DOHH2 (cell line): ENCODE data around the gene PITPNC1.

Experiments used
- EZH2phosphoT487 ChIP-seq: fragments of 200-600 bp; sonication (generic); IDR thresholded peaks from 2 replicates; pipeline ENCODE4 v1.6.1; 2017; ENCODE audit warnings: borderline replicate concordance, mild to moderate bottlenecking, antibody characterized with exemption, low read length, moderate library complexity, mixed read lengths
- TF ChIP-seq, protein P1 (sequence below): fragments of 200-600 bp; sonication (generic); IDR thresholded peaks from one replicate; pipeline ENCODE4 v1.5.1; 2014; ENCODE audit warnings: antibody characterized with exemption, mild to moderate bottlenecking, low read depth, low read length; ENCODE audit not compliant: poor library complexity, severe bottlenecking

DNA sequence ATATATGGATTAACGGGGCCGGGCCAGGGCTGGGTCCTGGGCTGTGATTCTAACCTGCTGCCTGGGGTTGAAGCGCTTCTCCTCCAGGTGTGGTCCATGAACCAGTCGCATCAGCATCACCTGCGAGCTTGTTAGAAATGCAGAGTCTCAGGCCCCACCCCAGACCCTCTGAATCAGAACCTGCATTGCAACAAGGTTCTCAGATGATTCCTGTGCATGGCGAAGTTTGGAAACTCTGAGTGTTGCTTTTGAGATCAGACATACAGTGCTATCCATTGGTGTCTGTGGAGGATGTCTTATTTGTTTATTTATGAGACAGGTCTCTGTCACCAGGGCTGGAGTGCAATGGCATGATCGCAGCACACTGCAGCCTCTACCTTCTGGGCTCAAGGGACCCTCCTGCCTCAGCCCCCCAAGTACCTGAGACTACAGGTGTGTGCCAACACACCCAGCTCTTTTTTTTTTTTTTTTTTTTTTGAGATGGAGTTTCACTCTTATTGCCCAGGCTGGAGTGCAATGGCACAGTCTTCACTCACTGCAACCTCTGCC, 99.8 kb downstream of the PITPNC1 start:
- TF ChIP-seq, protein P1, sequence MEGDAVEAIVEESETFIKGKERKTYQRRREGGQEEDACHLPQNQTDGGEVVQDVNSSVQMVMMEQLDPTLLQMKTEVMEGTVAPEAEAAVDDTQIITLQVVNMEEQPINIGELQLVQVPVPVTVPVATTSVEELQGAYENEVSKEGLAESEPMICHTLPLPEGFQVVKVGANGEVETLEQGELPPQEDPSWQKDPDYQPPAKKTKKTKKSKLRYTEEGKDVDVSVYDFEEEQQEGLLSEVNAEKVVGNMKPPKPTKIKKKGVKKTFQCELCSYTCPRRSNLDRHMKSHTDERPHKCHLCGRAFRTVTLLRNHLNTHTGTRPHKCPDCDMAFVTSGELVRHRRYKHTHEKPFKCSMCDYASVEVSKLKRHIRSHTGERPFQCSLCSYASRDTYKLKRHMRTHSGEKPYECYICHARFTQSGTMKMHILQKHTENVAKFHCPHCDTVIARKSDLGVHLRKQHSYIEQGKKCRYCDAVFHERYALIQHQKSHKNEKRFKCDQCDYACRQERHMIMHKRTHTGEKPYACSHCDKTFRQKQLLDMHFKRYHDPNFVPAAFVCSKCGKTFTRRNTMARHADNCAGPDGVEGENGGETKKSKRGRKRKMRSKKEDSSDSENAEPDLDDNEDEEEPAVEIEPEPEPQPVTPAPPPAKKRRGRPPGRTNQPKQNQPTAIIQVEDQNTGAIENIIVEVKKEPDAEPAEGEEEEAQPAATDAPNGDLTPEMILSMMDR: no peak
- TF ChIP-seq EZH2phosphoT487: no peak
